Mesodermal cell (in vitro differentiated cells): ENCODE results near the gene TIMM44.

Experiments
- H3K27ac ChIP-seq: 2 replicates; pipeline ENCODE4 v1.7.0; 2013; ENCODE audit warnings: mild to moderate bottlenecking, low read depth, low read length, moderate library complexity; ENCODE audit not compliant: severe bottlenecking
- H3K36me3 ChIP-seq: 2 replicates; pipeline ENCODE4 v1.7.1; 2013; ENCODE audit warnings: mild to moderate bottlenecking, low read length, moderate library complexity; ENCODE audit not compliant: control insufficient read depth, insufficient read depth
- H3K4me1 ChIP-seq: one replicate; pipeline ENCODE4 v1.7.1; 2013; ENCODE audit warnings: mild to moderate bottlenecking, low read length; ENCODE audit not compliant: insufficient read depth, control insufficient read depth, poor library complexity, severe bottlenecking
- H3K4me3 ChIP-seq: 2 replicates; pipeline ENCODE4 v1.7.0; 2013; ENCODE audit warnings: low read length, control low read depth, mild to moderate bottlenecking; ENCODE audit not compliant: insufficient read depth, poor library complexity, severe bottlenecking; ENCODE audit errors: extremely low read depth
- H3K9me3 ChIP-seq: 2 replicates; pipeline ENCODE4 v1.7.1; 2013; ENCODE audit warnings: mild to moderate bottlenecking, low read length, moderate library complexity; ENCODE audit not compliant: control insufficient read depth
- WGBS, 2 experiments: methylation state at CpG; one replicate each; pipeline ENCODE4 v1.1.5; 2013; ENCODE audit warnings: missing lambda C conversion rate in 2 of 2; ENCODE audit not compliant: insufficient coverage in 2 of 2; 5-methylcytosine and 5-hydroxymethylcytosine counted together

The TIMM44 gene

GRCh38 chr19:7976461-7976860, 33.0 kb upstream of the TIMM44 start:
- Histone ChIP-seq H3K36me3 (peaks cover 97% of the 10 kb centered on the region), H3K9me3 (no peaks in the 10 kb centered on the region), H3K27ac (no peak overlapping the region), H3K4me1 (no peaks in the 10 kb centered on the region), H3K4me3 (no peak overlapping the region)
- 95 to 100% methylated on average over 1 to 2 of the region's 4 CpGs for WGBS, 2 experiments

- no peak overlapping the region for H3K27ac ChIP-seq
- 99 to 100% methylated on average over 7 of the region's 7 CpGs for WGBS, 2 experiments
- H3K4me1 ChIP-seq = no peaks in the 10 kb centered on the region
- no peak overlapping the region for H3K4me3 ChIP-seq
- no peaks in the 10 kb centered on the region for H3K9me3 ChIP-seq
- H3K36me3 ChIP-seq = peaks cover 94% of the 10 kb centered on the region
Measured at GRCh38 chr19:7975037-7975436, 31.6 kb upstream of the TIMM44 start.

GRCh38 chr19:7973883-7974282, 30.4 kb upstream of the TIMM44 start:
- H3K4me1 ChIP-seq = no peaks in the 10 kb centered on the region
- 96 to 98% methylated on average over 12 of the region's 12 CpGs for WGBS, 2 experiments
- peaks cover 92% of the 10 kb centered on the region for H3K36me3 ChIP-seq
- H3K4me3 ChIP-seq = no peak overlapping the region
- no peaks in the 10 kb centered on the region for H3K9me3 ChIP-seq
- no peak overlapping the region for H3K27ac ChIP-seq

GRCh38 chr19:7971553-7972520, 28.4 kb upstream of the TIMM44 start:
- 95 to 97% methylated on average over 20 to 31 of the region's 35 CpGs for WGBS, 2 experiments
- H3K9me3 ChIP-seq = no peaks in the 10 kb centered on the region
- H3K4me1 ChIP-seq = no peaks in the 10 kb centered on the region
- H3K27ac ChIP-seq = no peak overlapping the region
- H3K4me3 ChIP-seq = no peak overlapping the region
- peaks cover 92% of the 10 kb centered on the region for H3K36me3 ChIP-seq

GRCh38 chr19:7970716-7971448, 27.4 kb upstream of the TIMM44 start:
- H3K36me3 ChIP-seq = peaks cover 95% of the 10 kb centered on the region
- no peak overlapping the region for H3K4me3 ChIP-seq
- peak overlapping the region; percentile 16 for H3K27ac ChIP-seq
- 68 to 80% methylated on average over 7 of the region's 12 CpGs for WGBS, 2 experiments
- no peaks in the 10 kb centered on the region for H3K9me3 ChIP-seq
- H3K4me1 ChIP-seq = no peaks in the 10 kb centered on the region

GRCh38 chr19:7969555-7969939, 26.1 kb upstream of the TIMM44 start:
- Histone ChIP-seq H3K27ac (no peak overlapping the region), H3K4me3 (no peak overlapping the region), H3K4me1 (no peaks in the 10 kb centered on the region), H3K9me3 (no peaks in the 10 kb centered on the region), H3K36me3 (peaks cover 95% of the 10 kb centered on the region)
- 81 to 83% methylated on average over 11 of the region's 11 CpGs for WGBS, 2 experiments

GRCh38 chr19:7968796-7969554, 25.5 kb upstream of the TIMM44 start:
- Histone ChIP-seq H3K36me3 (peaks cover 95% of the 10 kb centered on the region), H3K27ac (no peak overlapping the region), H3K4me3 (no peak overlapping the region), H3K4me1 (no peaks in the 10 kb centered on the region), H3K9me3 (no peaks in the 10 kb centered on the region)
- WGBS, 2 experiments = 94 to 98% methylated on average over 10 to 17 of the region's 20 CpGs

GRCh38 chr19:7968008-7968795, 24.7 kb upstream of the TIMM44 start:
- WGBS, 2 experiments = 97 to 98% methylated on average over 14 to 15 of the region's 15 CpGs
- no peaks in the 10 kb centered on the region for H3K9me3 ChIP-seq
- peaks cover 95% of the 10 kb centered on the region for H3K36me3 ChIP-seq
- H3K27ac ChIP-seq = no peak overlapping the region
- no peak overlapping the region for H3K4me3 ChIP-seq
- H3K4me1 ChIP-seq = no peaks in the 10 kb centered on the region

GRCh38 chr19:7965921-7966665, 22.6 kb upstream of the TIMM44 start:
- H3K36me3 ChIP-seq = peaks cover 95% of the 10 kb centered on the region
- 94 to 97% methylated on average over 7 to 10 of the region's 12 CpGs for WGBS, 2 experiments

More at GRCh38 chr19:7965921-7966665, 22.6 kb upstream of the TIMM44 start:
- no peak overlapping the region for H3K4me3 ChIP-seq
- H3K9me3 ChIP-seq = no peaks in the 10 kb centered on the region
- no peaks in the 10 kb centered on the region for H3K4me1 ChIP-seq
- no peak overlapping the region for H3K27ac ChIP-seq
